ES-I3 (cell line): ENCODE measurements around the gene CHST11.
"Not testable (repeated sequence)": the region's sequence is repeated elsewhere in the genome, so short reads cannot be mapped to it uniquely, and the experiment has no call there.

Experiments
- H3K36me3 ChIP-seq: 2 replicates; pipeline ENCODE4 v1.6.1; 2013; ENCODE audit warnings: mild to moderate bottlenecking, low read length, control low read depth, moderate library complexity; ENCODE audit not compliant: insufficient read depth
- H3K4me1 ChIP-seq: 2 replicates; pipeline ENCODE4 v1.6.1; 2013; ENCODE audit warnings: mild to moderate bottlenecking, control low read depth, low read length; ENCODE audit not compliant: insufficient read depth
- H3K9ac ChIP-seq: 2 replicates; pipeline ENCODE4 v1.6.1; 2013; ENCODE audit warnings: low read depth, mild to moderate bottlenecking, low read length, moderate library complexity
- H3K9me3 ChIP-seq: 2 replicates; pipeline ENCODE4 v1.6.1; 2013; ENCODE audit warnings: mild to moderate bottlenecking, low read length, moderate library complexity; ENCODE audit not compliant: control insufficient read depth, insufficient read depth

Gene CHST11

DNA sequence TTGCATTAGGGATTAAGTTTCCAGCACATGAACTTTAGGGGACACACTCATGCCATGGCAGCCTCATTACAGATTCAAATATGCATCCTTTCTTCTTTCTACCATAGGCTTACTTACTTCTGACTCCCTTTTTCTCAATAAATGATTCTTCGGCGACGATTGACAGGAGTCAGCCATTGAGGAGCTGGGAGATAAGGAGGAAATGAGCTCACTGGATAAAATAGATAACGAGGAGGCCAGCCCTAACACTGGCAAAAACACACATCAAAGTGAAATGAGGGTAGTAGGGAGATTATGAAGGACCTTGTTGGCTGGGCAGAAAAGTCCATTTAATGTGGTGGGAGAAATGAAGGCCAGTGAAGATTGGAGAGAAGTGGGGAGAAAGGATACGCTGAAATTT lies 329.1 kb downstream of the CHST11 start:
- no peak overlapping the region for H3K9ac ChIP-seq
- no peaks in the 10 kb centered on the region for H3K36me3 ChIP-seq
- H3K9me3 ChIP-seq = peaks cover 3% of the 10 kb centered on the region
- peaks cover 5% of the 10 kb centered on the region; the same call in 1 of the 2 replicates for H3K4me1 ChIP-seq

DNA sequence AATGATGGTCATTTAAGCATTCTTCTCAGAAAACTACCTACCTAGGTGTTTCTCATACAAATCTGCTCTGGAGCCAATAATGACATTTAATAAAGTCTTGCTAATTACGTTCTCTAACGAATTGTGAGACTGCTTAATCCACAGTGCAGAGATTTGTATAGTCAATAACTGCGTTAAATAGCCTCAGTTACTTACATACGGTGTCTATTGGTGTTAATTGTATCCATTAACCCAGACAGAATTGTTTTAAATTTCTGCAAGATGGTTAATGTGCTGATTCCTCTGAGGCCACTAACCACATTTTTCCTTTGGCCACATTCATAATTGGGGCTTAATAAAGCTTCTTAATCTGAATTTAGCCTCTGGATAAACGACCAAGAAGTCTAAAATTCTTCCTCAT lies 329.6 kb downstream of the CHST11 start:
- Histone ChIP-seq H3K4me1 (peaks cover 5% of the 10 kb centered on the region; the same call in 1 of the 2 replicates), H3K36me3 (no peaks in the 10 kb centered on the region), H3K9me3 (peaks cover 1% of the 10 kb centered on the region), H3K9ac (no peak overlapping the region)

DNA sequence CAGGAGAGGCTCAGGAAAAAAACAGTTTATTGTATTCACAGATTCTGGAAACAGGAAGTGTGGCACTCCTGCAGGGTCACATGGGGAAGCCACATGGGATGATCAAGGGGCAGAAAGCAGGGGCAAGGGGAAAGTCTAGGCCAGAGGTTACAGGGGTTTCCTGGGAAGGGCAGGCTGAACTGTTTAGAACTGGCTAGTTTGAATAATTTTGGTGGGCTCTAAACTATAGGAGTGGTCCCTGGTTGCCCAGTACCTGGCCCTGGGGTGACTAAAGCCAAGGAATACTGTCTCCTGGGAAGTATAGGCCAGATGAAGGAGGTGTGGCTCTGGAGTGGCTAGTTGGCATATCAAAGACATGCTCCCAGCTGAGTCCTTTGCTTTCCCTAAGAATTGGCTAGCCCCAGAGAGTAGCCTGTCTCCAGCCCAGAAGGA lies 332.1 kb downstream of the CHST11 start:
- Histone ChIP-seq H3K4me1 (peaks cover 14% of the 10 kb centered on the region; the same call in 1 of the 2 replicates), H3K9me3 (no peaks in the 10 kb centered on the region; the same call in 1 of the 2 replicates), H3K36me3 (no peaks in the 10 kb centered on the region), H3K9ac (no peak overlapping the region; the same call in 1 of the 2 replicates)

DNA sequence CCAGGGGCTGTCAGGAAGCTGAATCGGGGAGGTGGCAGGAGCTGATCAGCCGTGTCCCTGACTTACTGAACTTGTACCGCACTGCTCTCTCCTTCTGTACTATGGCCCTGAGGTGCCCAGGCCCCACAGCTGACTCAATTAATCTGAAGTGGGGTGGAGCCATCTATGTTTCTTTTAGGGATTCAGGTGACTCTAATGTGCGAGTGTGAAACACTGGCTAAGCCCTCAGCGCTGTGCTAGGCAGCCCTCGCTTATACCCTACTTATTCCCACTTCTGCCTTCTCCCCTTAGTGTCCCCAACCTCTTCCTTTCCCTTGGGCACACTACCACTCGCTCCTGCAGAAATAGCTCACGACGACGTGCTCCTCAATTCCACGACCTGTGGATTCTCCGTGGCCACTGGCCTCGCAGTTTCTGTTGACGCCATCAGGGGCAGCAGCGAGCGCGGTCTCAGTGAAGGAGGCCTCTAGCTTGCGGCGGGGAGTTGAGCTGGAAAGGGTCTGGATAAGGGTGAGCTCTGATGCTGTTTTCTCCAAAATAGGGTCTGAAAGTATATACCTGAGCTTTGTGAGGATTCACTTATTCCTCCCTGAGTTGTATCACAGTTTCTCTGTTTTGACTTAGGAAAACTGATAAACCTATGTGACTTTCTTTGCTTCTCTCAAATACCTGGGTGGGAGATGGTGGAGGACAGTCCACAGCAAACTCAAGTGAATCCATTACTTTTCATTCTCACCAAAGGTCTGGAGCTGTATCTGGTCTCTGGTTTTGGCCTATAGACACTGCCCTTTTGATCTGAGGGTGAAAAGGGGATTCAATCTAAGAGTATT lies 333.8 kb downstream of the CHST11 start:
- no peaks in the 10 kb centered on the region for H3K36me3 ChIP-seq
- H3K9me3 ChIP-seq = no peaks in the 10 kb centered on the region; the same call in 1 of the 2 replicates
- peaks cover 14% of the 10 kb centered on the region; the same call in 1 of the 2 replicates for H3K4me1 ChIP-seq
- H3K9ac ChIP-seq = peak overlapping the region; percentile 58; the same call in 1 of the 2 replicates

DNA sequence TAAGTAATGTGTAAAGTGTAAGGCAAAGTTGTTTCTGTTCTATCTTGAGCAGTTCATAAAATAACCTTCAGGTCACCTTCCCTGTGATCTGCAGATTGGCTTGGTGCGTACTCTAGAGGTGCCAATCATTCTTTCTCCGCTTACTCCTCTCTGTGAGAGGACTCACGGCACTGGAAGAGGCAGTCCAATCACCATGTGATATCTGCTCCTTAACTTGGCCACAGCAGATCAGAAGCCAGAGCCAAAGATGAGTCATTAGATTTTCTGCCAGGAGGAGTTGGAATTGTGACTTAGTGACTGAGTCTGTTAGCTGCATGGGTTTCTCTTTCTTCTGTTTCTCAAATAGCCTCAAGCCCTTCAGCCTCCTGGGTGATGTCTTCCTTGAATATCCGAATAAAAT lies 335.8 kb downstream of the CHST11 start:
- Histone ChIP-seq H3K9ac (no peak overlapping the region), H3K4me1 (peaks cover 14% of the 10 kb centered on the region; the same call in 1 of the 2 replicates), H3K36me3 (no peaks in the 10 kb centered on the region), H3K9me3 (no peaks in the 10 kb centered on the region)

DNA sequence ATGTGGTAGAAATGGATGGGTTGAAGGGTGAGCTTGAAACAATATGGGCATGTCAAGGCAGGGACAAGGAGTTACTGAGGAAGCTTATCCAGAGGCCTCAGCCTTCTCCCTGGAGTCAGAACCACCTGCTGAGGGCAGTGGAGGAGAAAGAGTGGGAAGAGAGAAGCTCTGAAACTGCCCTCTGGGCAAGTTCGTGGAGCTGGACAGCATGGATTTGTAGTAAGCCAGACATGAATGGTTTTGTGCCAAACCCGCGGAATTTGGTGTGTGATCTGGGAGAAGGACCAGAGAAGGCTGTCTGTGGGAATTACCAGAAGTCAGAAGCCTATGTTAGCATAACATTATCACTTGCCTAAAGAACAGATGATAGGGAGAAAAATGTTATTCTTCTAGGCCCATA lies 336.5 kb downstream of the CHST11 start:
- H3K9me3 ChIP-seq = no peaks in the 10 kb centered on the region
- no peak overlapping the region for H3K9ac ChIP-seq
- H3K36me3 ChIP-seq = no peaks in the 10 kb centered on the region
- peaks cover 14% of the 10 kb centered on the region; the same call in 1 of the 2 replicates for H3K4me1 ChIP-seq

DNA sequence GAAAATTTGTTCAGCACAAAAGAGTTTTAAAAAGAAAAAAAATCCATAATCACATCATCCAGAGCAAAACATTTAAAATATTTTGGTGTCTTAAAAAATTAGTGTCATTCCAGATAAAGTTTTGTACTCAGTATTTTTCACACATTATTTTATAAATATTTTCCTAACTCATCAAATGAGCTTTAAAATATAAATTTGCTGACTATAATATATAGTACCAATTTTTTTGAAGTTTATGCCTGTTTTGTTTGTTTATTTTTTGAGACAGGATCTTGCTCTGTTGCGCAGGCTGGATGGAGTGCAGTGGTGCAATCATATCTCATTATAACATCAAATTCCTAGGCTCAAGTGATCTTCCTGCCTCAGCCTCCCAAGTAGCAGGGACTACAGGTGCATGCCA lies 337.2 kb downstream of the CHST11 start:
- no peak overlapping the region for H3K9ac ChIP-seq
- no peaks in the 10 kb centered on the region for H3K9me3 ChIP-seq
- H3K36me3 ChIP-seq = no peaks in the 10 kb centered on the region
- peaks cover 8% of the 10 kb centered on the region; the same call in 1 of the 2 replicates for H3K4me1 ChIP-seq

DNA sequence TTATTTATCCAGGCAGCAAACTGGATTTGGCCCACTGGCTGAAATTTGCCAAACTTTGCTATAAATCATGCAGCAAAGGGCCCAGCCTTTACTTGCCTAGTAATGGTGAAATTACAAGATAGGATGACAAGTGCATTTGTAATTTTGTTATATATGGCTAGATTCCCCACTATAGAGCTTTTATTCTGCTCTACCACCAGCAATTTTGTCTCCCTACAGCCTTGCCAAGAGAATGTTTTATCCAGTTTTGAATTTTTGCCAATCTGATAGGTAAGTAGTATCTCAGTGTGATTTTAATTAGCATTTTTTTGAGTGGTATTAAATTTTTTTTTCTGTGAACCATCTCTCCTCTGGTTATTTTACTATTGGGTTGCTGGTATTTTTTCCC lies 339.7 kb downstream of the CHST11 start:
- Histone ChIP-seq H3K36me3 (no peaks in the 10 kb centered on the region), H3K9me3 (no peaks in the 10 kb centered on the region), H3K9ac (no peak overlapping the region), H3K4me1 (peaks cover 8% of the 10 kb centered on the region; the same call in 1 of the 2 replicates)

DNA sequence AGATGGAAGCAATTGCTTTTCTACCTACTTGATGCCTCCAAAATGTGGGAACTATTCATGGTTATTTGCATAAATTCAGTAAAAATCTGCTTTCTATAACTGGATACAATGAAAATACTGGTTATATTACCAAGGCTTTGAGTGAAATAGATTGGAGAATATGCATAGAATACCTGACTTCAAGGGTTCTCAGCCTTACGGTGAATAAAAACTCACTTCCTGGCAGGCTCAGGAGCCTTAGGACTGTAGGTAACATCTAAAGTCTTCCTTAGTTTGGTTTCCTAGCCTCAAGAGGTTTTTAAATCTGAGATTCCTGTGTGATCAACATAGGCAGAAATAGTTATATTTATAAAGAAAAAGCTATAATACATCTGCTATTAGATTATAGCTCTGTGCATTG lies 342.7 kb downstream of the CHST11 start:
- H3K9ac ChIP-seq = no peak overlapping the region
- no peaks in the 10 kb centered on the region for H3K4me1 ChIP-seq
- H3K9me3 ChIP-seq = no peaks in the 10 kb centered on the region
- H3K36me3 ChIP-seq = no peaks in the 10 kb centered on the region

DNA sequence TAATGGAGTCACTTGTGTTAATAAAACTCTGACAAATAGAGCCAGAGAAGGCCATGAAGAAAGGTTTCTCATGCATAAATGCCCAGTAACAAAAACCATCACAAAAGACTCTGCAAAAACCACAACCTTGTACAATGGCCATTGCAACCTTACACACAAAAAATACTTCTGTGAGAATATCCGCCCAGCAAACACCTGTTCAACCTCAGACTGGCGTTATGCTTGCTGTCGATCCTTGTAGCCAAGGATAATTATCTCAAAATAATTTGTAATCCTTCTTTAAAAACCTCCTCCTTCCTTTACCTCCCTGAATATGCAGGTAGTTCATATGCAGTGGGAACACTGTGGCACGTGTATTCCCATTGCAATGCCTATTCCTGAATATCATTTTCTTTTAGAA lies 344.3 kb downstream of the CHST11 start:
- Histone ChIP-seq H3K9ac (no peak overlapping the region), H3K9me3 (no peaks in the 10 kb centered on the region), H3K36me3 (no peaks in the 10 kb centered on the region), H3K4me1 (no peaks in the 10 kb centered on the region)

DNA sequence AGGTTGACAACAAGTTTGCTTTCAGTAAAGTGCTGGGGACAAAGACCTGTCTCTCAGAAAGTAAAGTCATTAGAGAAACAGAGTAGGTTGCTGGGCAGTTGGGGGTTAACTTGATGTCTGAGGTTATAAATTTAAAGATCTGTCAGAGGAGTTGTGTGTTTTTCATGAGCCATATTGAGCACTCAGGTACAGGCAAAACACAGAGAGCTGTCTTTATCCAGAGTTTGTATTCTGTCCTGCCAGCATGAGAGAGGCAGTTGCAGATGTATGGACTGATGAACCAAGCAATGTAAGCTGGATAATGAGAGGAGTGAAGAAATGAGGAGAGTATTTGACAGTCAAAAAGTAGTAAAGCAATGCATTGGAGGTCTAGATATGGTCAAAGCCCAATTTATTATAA lies 344.7 kb downstream of the CHST11 start:
- Histone ChIP-seq H3K9me3 (no peaks in the 10 kb centered on the region), H3K36me3 (no peaks in the 10 kb centered on the region), H3K4me1 (no peaks in the 10 kb centered on the region), H3K9ac (no peak overlapping the region)

DNA sequence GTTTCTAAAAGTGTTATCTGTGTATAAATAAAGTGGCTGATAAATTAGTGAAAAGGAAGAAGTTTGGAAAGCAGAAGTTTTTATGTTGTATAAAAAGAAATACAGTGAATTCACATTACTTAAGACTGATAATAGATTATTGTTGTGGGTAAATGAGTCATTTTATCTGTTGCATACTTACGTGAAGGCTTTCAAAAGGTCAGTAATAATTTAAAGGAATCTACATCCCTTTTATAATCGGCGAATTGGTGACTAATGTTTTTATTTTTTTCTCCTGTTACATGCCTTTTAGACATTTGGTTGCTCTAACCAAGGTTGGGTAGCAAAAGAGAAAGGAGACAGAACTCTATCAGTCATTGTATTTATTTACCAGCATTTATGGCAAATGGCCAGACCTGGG lies 345.5 kb downstream of the CHST11 start:
- no peaks in the 10 kb centered on the region for H3K36me3 ChIP-seq
- no peak overlapping the region for H3K9ac ChIP-seq
- no peaks in the 10 kb centered on the region for H3K4me1 ChIP-seq
- no peaks in the 10 kb centered on the region for H3K9me3 ChIP-seq

DNA sequence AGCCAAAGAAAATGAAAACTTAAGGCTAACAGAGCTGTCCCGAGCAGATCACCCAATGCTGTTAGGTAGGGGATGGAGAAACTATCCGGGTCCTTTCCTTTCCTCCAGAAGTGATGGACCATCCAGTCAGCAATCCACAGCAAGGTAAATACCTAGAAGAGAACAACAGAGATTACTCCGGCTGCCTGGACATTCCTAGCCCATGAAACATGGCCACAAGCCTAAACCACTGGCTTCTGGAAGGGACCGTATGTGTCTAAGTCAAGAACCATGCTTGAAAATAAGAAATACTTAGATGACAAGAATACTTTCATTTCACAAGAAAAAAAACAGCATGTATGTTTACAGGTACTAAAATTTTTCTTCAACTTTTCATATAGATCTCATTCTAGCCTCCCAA lies 348.4 kb downstream of the CHST11 start:
- no peaks in the 10 kb centered on the region for H3K9me3 ChIP-seq
- H3K36me3 ChIP-seq = no peaks in the 10 kb centered on the region
- no peak overlapping the region for H3K9ac ChIP-seq
- no peaks in the 10 kb centered on the region for H3K4me1 ChIP-seq

DNA sequence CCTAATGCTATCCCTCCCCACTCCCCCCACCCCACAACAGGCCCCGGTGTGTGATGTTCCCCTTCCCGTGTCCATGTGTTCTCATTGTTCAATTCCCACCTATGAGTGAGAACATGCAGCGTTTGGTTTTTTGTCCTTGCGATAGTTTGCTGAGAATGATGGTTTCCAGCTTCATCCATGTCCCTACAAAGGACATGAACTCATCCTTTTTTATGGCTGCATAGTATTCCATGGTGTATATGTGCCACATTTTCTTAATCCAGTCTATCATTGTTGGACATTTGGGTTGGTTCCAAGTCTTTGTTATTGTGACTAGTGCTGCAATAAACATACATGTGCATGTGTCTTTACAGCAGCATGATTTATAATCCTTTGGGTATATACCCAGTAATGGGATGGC lies 349.4 kb downstream of the CHST11 start:
- H3K36me3 ChIP-seq, H3K4me1 ChIP-seq, H3K9ac ChIP-seq, H3K9me3 ChIP-seq: not testable (repeated sequence)

DNA sequence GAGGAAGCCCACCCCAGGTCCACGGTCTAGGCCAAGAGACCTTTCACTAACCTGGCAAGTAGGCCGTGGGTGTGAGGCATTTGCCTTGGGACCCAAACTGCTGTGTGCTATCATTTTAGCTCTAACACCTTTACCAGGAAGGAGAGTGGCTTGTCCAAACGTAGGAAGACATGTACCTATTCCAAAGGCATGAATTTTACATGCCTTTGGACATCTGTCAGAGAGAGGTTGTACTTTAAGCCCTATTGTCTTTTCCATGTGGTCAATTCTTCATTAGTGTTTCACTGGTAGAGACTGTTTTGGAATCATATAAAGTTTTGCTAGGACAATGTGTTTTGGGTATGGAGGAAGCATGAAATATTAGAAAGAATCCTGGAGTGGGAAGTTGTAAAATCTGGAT lies 352.5 kb downstream of the CHST11 start:
- H3K9ac ChIP-seq = no peak overlapping the region
- no peaks in the 10 kb centered on the region for H3K9me3 ChIP-seq
- no peaks in the 10 kb centered on the region for H3K4me1 ChIP-seq
- no peaks in the 10 kb centered on the region for H3K36me3 ChIP-seq
